Loucy (cell line): Measurements from ENCODE around the gene EPB42.

ENCODE experiments used
- H2AFZ ChIP-seq: fragments of 200-600 bp; sonication (generic); 2 replicates; pipeline ENCODE4 v1.6.0; 2016; ENCODE audit warnings: antibody characterized with exemption, mild to moderate bottlenecking, low read length, moderate library complexity
- H3F3A ChIP-seq: fragments of 200-600 bp; 2 replicates; pipeline ENCODE4 v1.6.0; 2016; ENCODE audit warnings: antibody characterized with exemption, low read depth, mild to moderate bottlenecking
- H3K27me3 ChIP-seq: fragments of 200-600 bp; sonication (generic); 2 replicates; pipeline ENCODE4 v1.6.1; 2014; ENCODE audit warnings: low read length, mild to moderate bottlenecking; ENCODE audit not compliant: insufficient read depth, poor library complexity, severe bottlenecking
- H3K36me3 ChIP-seq: fragments of 200-600 bp; sonication (generic); 2 replicates; pipeline ENCODE4 v1.6.1; 2016; ENCODE audit warnings: low read length; ENCODE audit not compliant: insufficient read depth
- H3K4me1 ChIP-seq: fragments of 200-600 bp; sonication (generic); 2 replicates; pipeline ENCODE4 v1.5.1; 2014; ENCODE audit warnings: low read length, mild to moderate bottlenecking; ENCODE audit not compliant: insufficient read depth, poor library complexity, severe bottlenecking
- H3K4me2 ChIP-seq: fragments of 200-600 bp; sonication (generic); 2 replicates; pipeline ENCODE4 v1.6.0; 2014; ENCODE audit warnings: antibody characterized with exemption, low read length, low read depth, mild to moderate bottlenecking; ENCODE audit not compliant: poor library complexity, severe bottlenecking
- H3K4me3 ChIP-seq: fragments of 200-600 bp; sonication (generic); 2 replicates; pipeline ENCODE4 v1.5.1; 2014; ENCODE audit warnings: low read length, mild to moderate bottlenecking, mixed read lengths; ENCODE audit not compliant: poor library complexity, severe bottlenecking
- H3K79me2 ChIP-seq: fragments of 200-600 bp; sonication (generic); 2 replicates; pipeline ENCODE4 v1.6.1; 2014; ENCODE audit warnings: low read length; ENCODE audit not compliant: insufficient read depth
- H3K9ac ChIP-seq: fragments of 200-600 bp; sonication (generic); 2 replicates; pipeline ENCODE4 v1.6.0; 2014; ENCODE audit warnings: mild to moderate bottlenecking, low read depth, low read length, moderate library complexity; ENCODE audit not compliant: poor library complexity, severe bottlenecking
- H3K9me2 ChIP-seq: fragments of 200-600 bp; sonication (generic); replicated peaks from 2 replicates; pipeline ENCODE4 v1.6.1; 2016; ENCODE audit warnings: low read depth, low read length, mixed read lengths
- H3K9me3 ChIP-seq: fragments of 200-600 bp; sonication (generic); 2 replicates; pipeline ENCODE4 v1.6.1; 2014; ENCODE audit warnings: mild to moderate bottlenecking, antibody characterized with exemption, low read length, low read depth; ENCODE audit not compliant: insufficient read depth
- H4K20me1 ChIP-seq: fragments of 200-600 bp; sonication (generic); 2 replicates; pipeline ENCODE4 v1.6.0; 2014; ENCODE audit warnings: antibody characterized with exemption, low read length, mild to moderate bottlenecking; ENCODE audit not compliant: insufficient read depth, poor library complexity, severe bottlenecking
- EZH2phosphoT487 ChIP-seq: fragments of 200-600 bp; IDR thresholded peaks from 2 replicates; pipeline ENCODE4 v1.6.1; 2018; ENCODE audit warnings: antibody characterized with exemption, mild to moderate bottlenecking, moderate library complexity, borderline replicate concordance
- TF ChIP-seq, protein P1 (sequence below): fragments of 200-600 bp; sonication (generic); conservative IDR thresholded peaks from 2 replicates; pipeline ENCODE4 v1.5.1; 2014; ENCODE audit warnings: mild to moderate bottlenecking, antibody characterized with exemption, low read length

The EPB42 gene

DNA sequence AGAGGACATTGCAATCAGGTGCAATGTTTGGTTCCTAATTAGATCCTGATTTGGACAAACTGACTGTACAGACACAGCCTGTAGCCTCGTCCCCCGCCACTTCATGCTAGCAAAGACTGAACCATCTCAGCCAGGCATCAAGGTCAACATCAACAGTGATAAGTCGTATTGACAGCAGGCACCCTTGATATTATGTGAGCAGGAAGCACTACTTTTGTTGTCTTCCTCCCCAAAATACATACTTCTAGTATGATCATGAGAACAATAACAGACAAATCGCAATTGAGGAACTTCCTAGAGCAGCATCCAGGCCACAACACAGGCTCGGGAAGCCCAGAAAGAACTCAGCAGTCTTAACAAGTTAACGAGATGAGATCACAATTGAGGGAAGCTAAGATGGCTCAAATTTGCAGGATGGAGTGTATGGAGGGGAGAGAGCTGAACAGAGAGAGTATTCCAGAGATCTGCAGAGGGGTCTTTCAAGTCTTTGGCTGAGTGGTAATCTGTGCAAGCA, 25.5 kb upstream of the EPB42 start:
- no peaks in the 10 kb centered on the region for H3K79me2 ChIP-seq
- no peak overlapping the region for H3K4me2 ChIP-seq
- no peaks in the 10 kb centered on the region for H3K36me3 ChIP-seq
- TF ChIP-seq, protein P1, sequence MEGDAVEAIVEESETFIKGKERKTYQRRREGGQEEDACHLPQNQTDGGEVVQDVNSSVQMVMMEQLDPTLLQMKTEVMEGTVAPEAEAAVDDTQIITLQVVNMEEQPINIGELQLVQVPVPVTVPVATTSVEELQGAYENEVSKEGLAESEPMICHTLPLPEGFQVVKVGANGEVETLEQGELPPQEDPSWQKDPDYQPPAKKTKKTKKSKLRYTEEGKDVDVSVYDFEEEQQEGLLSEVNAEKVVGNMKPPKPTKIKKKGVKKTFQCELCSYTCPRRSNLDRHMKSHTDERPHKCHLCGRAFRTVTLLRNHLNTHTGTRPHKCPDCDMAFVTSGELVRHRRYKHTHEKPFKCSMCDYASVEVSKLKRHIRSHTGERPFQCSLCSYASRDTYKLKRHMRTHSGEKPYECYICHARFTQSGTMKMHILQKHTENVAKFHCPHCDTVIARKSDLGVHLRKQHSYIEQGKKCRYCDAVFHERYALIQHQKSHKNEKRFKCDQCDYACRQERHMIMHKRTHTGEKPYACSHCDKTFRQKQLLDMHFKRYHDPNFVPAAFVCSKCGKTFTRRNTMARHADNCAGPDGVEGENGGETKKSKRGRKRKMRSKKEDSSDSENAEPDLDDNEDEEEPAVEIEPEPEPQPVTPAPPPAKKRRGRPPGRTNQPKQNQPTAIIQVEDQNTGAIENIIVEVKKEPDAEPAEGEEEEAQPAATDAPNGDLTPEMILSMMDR, result no peak
- no peak for TF ChIP-seq EZH2phosphoT487
- no peaks in the 10 kb centered on the region for H3K9me2 ChIP-seq
- H3K27me3 ChIP-seq, result no peaks in the 10 kb centered on the region
- no peaks in the 10 kb centered on the region for H4K20me1 ChIP-seq
- peak overlapping the region; percentile 31; the same call in 1 of the 2 replicates for H2AFZ ChIP-seq
- no peaks in the 10 kb centered on the region for H3K9me3 ChIP-seq
- no peak overlapping the region for H3K9ac ChIP-seq
- no peak overlapping the region for H3K4me3 ChIP-seq
- H3F3A ChIP-seq, result no peaks in the 10 kb centered on the region
- H3K4me1 ChIP-seq, result peaks cover 41% of the 10 kb centered on the region

- H3F3A ChIP-seq, result 0 out of 2 replicates have a peak, but pooled peaks cover 2% of the 10 kb centered on the region
- H3K79me2 ChIP-seq, result peaks cover 3% of the 10 kb centered on the region
- no peaks in the 10 kb centered on the region for H3K9me3 ChIP-seq
- H3K27me3 ChIP-seq, result no peaks in the 10 kb centered on the region
- no peak for TF ChIP-seq EZH2phosphoT487
- H3K9me2 ChIP-seq, result no peaks in the 10 kb centered on the region
- no peak overlapping the region for H3K4me2 ChIP-seq
- no peaks in the 10 kb centered on the region for H4K20me1 ChIP-seq
- H3K9ac ChIP-seq, result no peak overlapping the region
- no peaks in the 10 kb centered on the region for H3K36me3 ChIP-seq
- no peak overlapping the region for H3K4me3 ChIP-seq
- H3K4me1 ChIP-seq, result peaks cover 39% of the 10 kb centered on the region
- no peak overlapping the region for H2AFZ ChIP-seq
Observed at GRCh38 chr15:43244092-43244491, 23.3 kb upstream of the EPB42 start.

DNA sequence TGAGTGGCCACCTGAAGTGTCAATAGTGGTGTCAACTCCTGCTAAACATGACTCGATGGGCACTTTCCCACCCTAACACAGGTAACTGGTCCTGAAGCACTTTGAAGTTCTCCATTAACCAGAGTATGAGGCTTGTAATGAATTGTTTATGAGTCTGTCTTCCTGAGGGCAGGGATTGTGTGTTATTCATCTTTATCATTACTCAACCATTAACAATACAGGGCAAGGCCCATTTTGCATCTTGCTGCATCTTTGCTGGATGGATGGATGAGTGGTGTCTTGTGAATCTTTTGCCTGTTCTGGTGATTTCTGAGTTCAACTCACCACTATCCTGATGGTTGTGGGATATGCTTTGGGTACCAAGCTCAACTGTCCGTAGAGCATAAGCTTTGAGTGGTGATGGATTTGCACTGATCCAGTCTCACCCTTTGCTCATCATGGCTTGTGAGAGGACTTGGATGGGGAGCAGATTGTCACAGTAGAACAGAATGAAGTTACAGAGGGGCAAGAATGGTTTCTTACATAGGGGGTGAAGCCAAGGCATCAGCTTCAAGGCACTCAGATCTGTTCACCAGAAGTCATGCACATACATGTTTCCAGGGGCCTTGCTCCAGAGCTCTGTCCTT, 22.3 kb upstream of the EPB42 start:
- H3K9me2 ChIP-seq, result no peaks in the 10 kb centered on the region
- 0 out of 2 replicates have a peak, but pooled peaks cover 2% of the 10 kb centered on the region for H3F3A ChIP-seq
- H3K27me3 ChIP-seq, result no peaks in the 10 kb centered on the region
- no peak for TF ChIP-seq EZH2phosphoT487
- TF ChIP-seq, protein P1, result no peak
- H3K79me2 ChIP-seq, result peaks cover 12% of the 10 kb centered on the region
- H3K9ac ChIP-seq, result no peak overlapping the region
- H2AFZ ChIP-seq, result no peak overlapping the region
- H3K4me2 ChIP-seq, result no peak overlapping the region
- peaks cover 42% of the 10 kb centered on the region for H3K4me1 ChIP-seq
- no peaks in the 10 kb centered on the region for H3K36me3 ChIP-seq
- no peaks in the 10 kb centered on the region for H4K20me1 ChIP-seq
- H3K4me3 ChIP-seq, result no peak overlapping the region
- H3K9me3 ChIP-seq, result no peaks in the 10 kb centered on the region

DNA sequence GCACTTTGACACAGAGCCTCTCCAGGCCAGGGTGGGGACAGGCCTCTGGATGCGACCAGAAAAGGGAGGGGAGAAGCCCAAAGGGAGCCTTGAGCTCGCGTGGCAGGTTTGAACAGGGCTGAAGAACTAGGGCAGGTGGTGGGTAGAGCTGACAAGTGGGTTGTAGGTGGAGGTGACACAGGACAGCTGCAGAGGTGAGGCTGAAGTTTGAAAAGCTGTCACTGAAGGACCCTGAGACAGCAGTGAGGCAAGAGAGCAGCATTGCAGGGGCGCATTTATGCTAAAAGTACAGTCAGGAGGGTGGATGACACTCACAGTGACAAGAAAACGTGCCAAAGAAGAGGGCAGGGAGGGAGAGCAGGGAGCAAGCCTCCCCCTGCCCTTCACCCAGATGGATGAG, 21.8 kb upstream of the EPB42 start:
- Histone ChIP-seq H3K9ac (no peak overlapping the region), H3K9me3 (no peaks in the 10 kb centered on the region), H3K4me2 (no peak overlapping the region), H3K4me3 (no peak overlapping the region), H3K79me2 (peaks cover 18% of the 10 kb centered on the region), H3K27me3 (no peaks in the 10 kb centered on the region), H3K36me3 (no peaks in the 10 kb centered on the region), H3F3A (0 out of 2 replicates have a peak, but pooled peaks cover 2% of the 10 kb centered on the region), H3K4me1 (peaks cover 47% of the 10 kb centered on the region), H3K9me2 (no peaks in the 10 kb centered on the region), H2AFZ (no peak overlapping the region), H4K20me1 (no peaks in the 10 kb centered on the region)
- no peak for TF ChIP-seq EZH2phosphoT487
- TF ChIP-seq, protein P1, result no peak
